GM12891 (cell line): Measurements from ENCODE around the gene PRPF18.

ENCODE experiments used
- PAX5 ChIP-seq: IDR thresholded peaks from 2 replicates; pipeline ENCODE4 v1.6.1; 2011; ENCODE audit warnings: low read length, moderate library complexity, mild to moderate bottlenecking; ENCODE audit not compliant: insufficient read depth, severe bottlenecking
- POLR2A ChIP-seq: IDR thresholded peaks from 2 replicates; pipeline ENCODE4 v1.6.1; 2011; ENCODE audit warnings: low read depth, low read length, control low read depth
- POLR2AphosphoS5 ChIP-seq: IDR thresholded peaks from 2 replicates; pipeline ENCODE4 v1.6.1; 2011; ENCODE audit warnings: low read depth, low read length, control low read depth
- POU2F2 ChIP-seq: IDR thresholded peaks from 2 replicates; pipeline ENCODE4 v1.6.1; 2011; ENCODE audit warnings: low read depth, mild to moderate bottlenecking, control low read depth, low read length, moderate library complexity
- TAF1 ChIP-seq: IDR thresholded peaks from 2 replicates; pipeline ENCODE4 v1.6.1; 2011; ENCODE audit warnings: low read depth, low read length, control low read depth

DNA sequence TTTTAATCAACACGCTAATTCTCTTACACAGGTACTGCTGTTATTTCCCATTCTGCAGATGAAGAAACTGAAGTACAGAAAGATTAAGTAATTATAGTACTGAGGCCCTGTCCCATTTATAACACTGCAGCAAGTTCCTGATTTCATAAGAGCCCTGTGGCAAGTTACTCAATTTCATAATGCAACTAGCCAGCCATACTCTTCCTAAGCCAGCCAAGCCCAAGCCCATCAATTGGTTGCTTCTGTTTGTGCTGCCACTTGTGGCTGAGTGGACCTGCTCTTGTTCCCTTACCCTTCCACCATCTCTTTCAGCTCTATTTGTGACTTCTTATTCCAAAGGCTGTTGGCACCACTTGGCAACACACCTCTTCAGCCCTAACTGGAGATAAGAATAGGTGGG, 19.7 kb upstream of the PRPF18 start:
- no peak for TF ChIP-seq POLR2AphosphoS5
- no peak for TF ChIP-seq POLR2A
- no peak for TF ChIP-seq TAF1
- no peak for TF ChIP-seq PAX5
- TF ChIP-seq POU2F2, result no peak
